Measurements from ENCODE around the gene TUBB2B. TPM values are rescaled to one million over a fixed set of nuclear protein-coding genes. Genes with fewer than 3 reads are reported as not detected.

The TUBB2B gene
- total RNA-seq, 2 donors from 2014 or later, result 2.2 to 3.9 TPM

GRCh38 chr6:3222506-3223038, 4.9 kb downstream of the TUBB2B start:
- DNase-seq, result no peak
- ATAC-seq, result no peak
- intact Hi-C loops (cut with DNase I), result no loop called here

- intact Hi-C loops (cut with DNase I), result no loop called here
- no peak for DNase-seq
- no peak for ATAC-seq
These were observed 5.9 kb downstream of the TUBB2B start for GRCh38 chr6:3221578-3221977.

GRCh38 chr6:3220366-3220765, 7.1 kb downstream of the TUBB2B start:
- ATAC-seq (no peak), DNase-seq (no peak)
- intact Hi-C loops (cut with DNase I), result no loop called here

- ATAC-seq (no peak), DNase-seq (no peak)
- intact Hi-C loops (cut with DNase I), result no loop called here
These were observed 9.2 kb downstream of the TUBB2B start for GRCh38 chr6:3218266-3218665.

- intact Hi-C loops (cut with DNase I), result no loop called here
- no peak for DNase-seq
- ATAC-seq, result no peak
These were observed 10.2 kb downstream of the TUBB2B start for GRCh38 chr6:3217286-3217685.

- intact Hi-C loops (cut with DNase I), result no loop called here
- DNase-seq, result no peak
- no peak for ATAC-seq
These were observed 12.6 kb downstream of the TUBB2B start for GRCh38 chr6:3214898-3215297.

GRCh38 chr6:3213334-3213695, 14.1 kb downstream of the TUBB2B start:
- intact Hi-C loops (cut with DNase I), result no loop called here
- no peak for ATAC-seq
- DNase-seq, result no peak

- intact Hi-C loops (cut with DNase I), result no loop called here
- DNase-seq (no peak), ATAC-seq (no peak)
These were observed 15.2 kb downstream of the TUBB2B start for GRCh38 chr6:3212261-3212660.

- DNase-seq (no peak), ATAC-seq (peak; percentile 52 to 75)
- intact Hi-C loops (cut with DNase I), result no loop called here
These were observed 15.8 kb downstream of the TUBB2B start for GRCh38 chr6:3211681-3212080.

- no peak for ATAC-seq
- intact Hi-C loops (cut with DNase I), result no loop called here
- DNase-seq, result no peak
These were observed 17.3 kb downstream of the TUBB2B start for GRCh38 chr6:3210024-3210610.

GRCh38 chr6:3209114-3210023, 18.1 kb downstream of the TUBB2B start:
- intact Hi-C loops (cut with DNase I), result no loop called here

GRCh38 chr6:3208775-3209113, 18.7 kb downstream of the TUBB2B start:
- no peak for DNase-seq
- no peak for ATAC-seq
- intact Hi-C loops (cut with DNase I), result no loop called here

More at GRCh38 chr6:3209114-3210023, 18.1 kb downstream of the TUBB2B start:
- peak; percentile 67 for DNase-seq
- ATAC-seq, result peak; percentile 41 to 87

- peak; percentile 54 to 61 for ATAC-seq
These were observed 19.2 kb downstream of the TUBB2B start for GRCh38 chr6:3208098-3208774.

GRCh38 chr6:3206339-3207015, 21.0 kb downstream of the TUBB2B start:
- intact Hi-C loops (cut with DNase I), result no loop called here
- DNase-seq (no peak), ATAC-seq (no peak)

More at GRCh38 chr6:3208098-3208774, 19.2 kb downstream of the TUBB2B start:
- DNase-seq, result peak; percentile 61
- intact Hi-C loops (cut with DNase I), result no loop called here

- DNase-seq, result no peak
- intact Hi-C loops (cut with DNase I), result no loop called here
- ATAC-seq, result peak in 1 of 2 donors; percentile 43
These were observed 21.5 kb downstream of the TUBB2B start for GRCh38 chr6:3205913-3206312.

GRCh38 chr6:3204921-3205320, 22.5 kb downstream of the TUBB2B start:
- ATAC-seq (no peak), DNase-seq (no peak)
- intact Hi-C loops (cut with DNase I), result no loop called here

GRCh38 chr6:3202999-3203696, 24.3 kb downstream of the TUBB2B start:
- intact Hi-C loops (cut with DNase I), result no loop called here
- no peak for ATAC-seq
- no peak for DNase-seq

GRCh38 chr6:3201388-3201787, 26.1 kb downstream of the TUBB2B start:
- intact Hi-C loops (cut with DNase I), result no loop called here
- DNase-seq (no peak), ATAC-seq (no peak)

GRCh38 chr6:3200682-3201081, 26.8 kb downstream of the TUBB2B start:
- DNase-seq (no peak), ATAC-seq (no peak)
- intact Hi-C loops (cut with DNase I), result no loop called here

Measured in left cardiac atrium (tissue), 4 donors.